NCI-H187 treated with DMSO at 0.1 percent for 48 hours (cell line): ENCODE data around the gene IQGAP1.
"Not testable (repeated sequence)": the region's sequence is repeated elsewhere in the genome, so short reads cannot be mapped to it uniquely, and the experiment has no call there.

Experiments used
- DNase-seq: peaks from one replicate; lab custom pipeline; 2025; lab: John Stamatoyannopoulos, UW

IQGAP1 gene

GRCh38 chr15:90411176-90411575 is 23.1 kb downstream of the IQGAP1 start:
- DNase-seq, result no peak

- DNase-seq, result no peak
These were observed 24.5 kb downstream of the IQGAP1 start for GRCh38 chr15:90412356-90413194.

- no peak for DNase-seq
These were observed 25.7 kb downstream of the IQGAP1 start for GRCh38 chr15:90413411-90414379.

GRCh38 chr15:90414408-90415028 is 26.5 kb downstream of the IQGAP1 start:
- DNase-seq, result no peak

GRCh38 chr15:90416052-90416451 is 28.0 kb downstream of the IQGAP1 start:
- DNase-seq, result not testable (repeated sequence)

GRCh38 chr15:90418627-90419026 is 30.6 kb downstream of the IQGAP1 start:
- DNase-seq, result no peak

- DNase-seq, result no peak
These were observed 31.2 kb downstream of the IQGAP1 start for GRCh38 chr15:90419206-90419605.

GRCh38 chr15:90419738-90420406 is 31.8 kb downstream of the IQGAP1 start:
- no peak for DNase-seq

- DNase-seq, result no peak
These were observed 32.4 kb downstream of the IQGAP1 start for GRCh38 chr15:90420451-90420850.

- DNase-seq, result no peak
These were observed 33.5 kb downstream of the IQGAP1 start for GRCh38 chr15:90421527-90421926.

- no peak for DNase-seq
These were observed 34.0 kb downstream of the IQGAP1 start for GRCh38 chr15:90422043-90422442.

GRCh38 chr15:90422936-90423335 is 34.9 kb downstream of the IQGAP1 start:
- DNase-seq, result no peak

- DNase-seq, result no peak
These were observed 35.8 kb downstream of the IQGAP1 start for GRCh38 chr15:90423801-90424319.

GRCh38 chr15:90425726-90426346 is 37.8 kb downstream of the IQGAP1 start:
- no peak for DNase-seq

GRCh38 chr15:90427185-90427584 is 39.1 kb downstream of the IQGAP1 start:
- DNase-seq, result no peak

GRCh38 chr15:90432253-90432652 is 44.2 kb downstream of the IQGAP1 start:
- DNase-seq, result no peak

- no peak for DNase-seq
These were observed 47.8 kb downstream of the IQGAP1 start for GRCh38 chr15:90435652-90436337.

- no peak for DNase-seq
These were observed 48.9 kb downstream of the IQGAP1 start for GRCh38 chr15:90436952-90437351.

GRCh38 chr15:90437516-90437915 is 49.5 kb downstream of the IQGAP1 start:
- DNase-seq, result no peak

GRCh38 chr15:90439946-90440345 is 51.9 kb downstream of the IQGAP1 start:
- no peak for DNase-seq
